HG03039 (cell line): ENCODE measurements around the gene FOXO6.

Experiments used
- ATAC-seq: cut with Tn5 transposase; IDR thresholded peaks from one replicate; pipeline ENCODE4 v1.9.1; 2021; ENCODE audit warnings: mild to moderate bottlenecking, moderate library complexity; ENCODE audit not compliant: unreplicated experiment

The FOXO6 gene

DNA sequence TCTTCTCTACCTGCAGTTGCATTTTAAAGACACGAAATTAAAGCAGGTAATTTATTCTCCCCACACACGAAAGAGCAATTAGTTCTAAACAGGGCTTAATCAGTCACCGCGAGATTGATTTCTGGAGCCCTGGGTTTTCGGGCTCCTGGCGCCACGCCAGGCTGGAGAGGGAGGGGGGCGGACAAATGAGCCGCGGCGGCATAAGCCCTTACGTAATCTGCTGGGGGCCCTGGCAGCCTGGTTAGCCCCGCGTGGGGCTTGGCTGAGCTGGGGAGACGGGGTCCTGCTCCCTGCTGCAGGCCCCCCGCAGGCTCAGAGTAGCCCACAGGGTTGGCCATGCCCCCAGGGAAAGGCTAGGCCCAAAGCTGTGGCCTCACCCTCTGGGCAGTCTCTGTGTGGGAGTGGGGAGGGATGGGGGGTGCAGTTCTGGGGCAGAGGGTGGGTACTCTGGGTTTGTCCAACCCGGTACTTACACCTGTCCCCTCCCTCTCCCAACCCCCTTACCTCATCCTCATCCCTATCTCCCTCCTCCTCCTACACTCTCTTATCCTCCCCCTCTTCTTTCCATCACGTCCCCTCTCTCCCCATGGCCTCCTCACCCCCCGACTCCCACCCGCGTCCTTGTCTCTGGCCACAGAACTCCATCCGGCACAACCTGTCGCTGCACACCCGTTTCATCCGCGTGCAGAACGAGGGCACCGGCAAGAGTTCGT lies 19.9 kb downstream of the FOXO6 start:
- ATAC-seq = no peak

DNA sequence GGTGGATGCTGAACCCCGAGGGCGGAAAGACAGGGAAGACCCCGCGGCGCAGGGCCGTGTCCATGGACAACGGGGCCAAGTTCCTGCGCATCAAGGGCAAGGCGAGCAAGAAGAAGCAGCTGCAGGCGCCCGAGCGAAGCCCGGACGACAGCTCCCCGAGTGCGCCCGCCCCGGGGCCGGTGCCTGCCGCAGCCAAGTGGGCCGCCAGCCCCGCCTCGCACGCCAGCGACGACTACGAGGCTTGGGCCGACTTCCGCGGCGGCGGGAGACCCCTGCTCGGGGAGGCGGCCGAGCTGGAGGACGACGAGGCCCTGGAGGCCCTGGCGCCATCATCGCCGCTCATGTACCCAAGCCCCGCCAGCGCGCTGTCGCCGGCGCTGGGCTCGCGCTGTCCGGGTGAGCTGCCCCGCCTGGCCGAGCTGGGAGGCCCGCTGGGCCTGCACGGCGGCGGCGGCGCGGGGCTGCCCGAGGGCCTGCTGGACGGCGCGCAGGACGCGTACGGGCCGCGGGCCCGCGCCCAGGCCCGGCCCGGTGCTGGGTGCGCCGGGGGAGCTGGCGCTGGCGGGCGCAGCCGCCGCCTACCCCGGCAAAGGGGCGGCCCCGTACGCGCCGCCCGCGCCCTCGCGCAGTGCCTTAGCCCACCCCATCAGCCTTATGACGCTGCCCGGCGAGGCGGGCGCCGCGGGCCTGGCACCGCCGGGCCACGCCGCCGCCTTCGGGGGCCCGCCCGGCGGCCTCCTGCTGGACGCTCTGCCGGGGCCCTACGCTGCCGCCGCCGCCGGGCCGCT lies 20.7 kb downstream of the FOXO6 start:
- no peak for ATAC-seq

DNA sequence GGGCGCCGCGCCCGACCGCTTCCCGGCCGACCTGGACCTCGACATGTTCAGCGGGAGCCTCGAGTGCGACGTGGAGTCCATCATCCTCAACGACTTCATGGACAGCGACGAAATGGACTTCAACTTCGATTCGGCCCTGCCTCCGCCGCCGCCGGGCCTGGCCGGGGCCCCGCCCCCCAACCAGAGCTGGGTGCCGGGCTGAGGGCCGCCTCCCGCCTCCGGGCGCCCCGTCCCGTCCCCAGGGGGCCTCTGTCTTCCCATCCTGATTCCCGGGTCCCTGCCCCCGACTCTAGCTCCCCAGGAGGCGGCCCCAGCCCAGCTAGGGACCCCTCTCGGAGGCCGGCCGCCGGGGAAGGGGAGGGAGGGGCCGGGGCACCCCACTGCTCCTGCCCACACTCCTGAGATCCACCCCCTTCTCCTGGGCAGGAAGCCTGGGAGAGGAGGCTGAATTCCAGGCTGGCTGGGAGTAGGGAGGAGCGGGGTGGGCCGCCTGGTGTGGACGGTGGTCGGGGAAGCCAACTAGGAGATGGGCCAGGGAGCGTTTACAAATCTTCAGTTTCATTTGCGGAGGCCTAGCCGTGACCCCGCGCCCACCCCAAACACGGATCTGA lies 21.4 kb downstream of the FOXO6 start:
- no peak for ATAC-seq

DNA sequence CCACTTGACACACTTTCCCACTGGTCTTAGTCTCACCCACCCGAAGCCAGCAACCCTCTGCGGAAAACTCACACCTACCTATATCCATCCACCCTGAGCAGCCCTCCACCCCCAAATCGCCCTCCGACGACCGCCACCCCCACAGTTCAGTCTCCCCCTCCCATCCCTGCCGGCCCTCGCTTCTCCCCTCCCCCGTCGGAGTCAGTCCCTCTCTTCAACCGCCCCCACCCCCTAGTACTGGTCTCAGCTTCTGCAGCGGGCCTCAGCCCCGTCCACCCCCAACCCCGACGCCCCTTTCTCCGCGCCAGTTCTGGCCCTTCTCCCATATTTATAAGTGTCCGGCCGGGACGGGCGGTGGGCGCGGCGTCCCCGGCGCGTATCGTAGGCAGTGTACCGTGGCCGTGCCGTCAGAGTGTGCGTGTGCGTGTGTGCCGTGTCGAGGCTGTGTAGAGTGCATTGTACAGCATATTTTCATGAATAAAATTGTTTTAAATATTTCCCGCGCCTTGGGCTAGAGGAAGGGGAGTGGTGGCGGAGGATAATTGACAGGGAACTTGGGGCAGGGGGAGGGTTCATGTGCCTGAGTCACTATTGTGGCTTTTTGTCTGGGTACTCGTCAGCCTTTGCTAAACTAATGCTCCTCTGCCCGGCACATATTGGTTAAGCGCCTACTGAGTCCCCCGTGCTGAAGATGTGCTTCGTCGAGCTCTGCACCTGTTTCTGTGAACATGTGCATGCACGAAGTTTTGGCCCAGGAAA lies 22.0 kb downstream of the FOXO6 start:
- ATAC-seq = no peak

DNA sequence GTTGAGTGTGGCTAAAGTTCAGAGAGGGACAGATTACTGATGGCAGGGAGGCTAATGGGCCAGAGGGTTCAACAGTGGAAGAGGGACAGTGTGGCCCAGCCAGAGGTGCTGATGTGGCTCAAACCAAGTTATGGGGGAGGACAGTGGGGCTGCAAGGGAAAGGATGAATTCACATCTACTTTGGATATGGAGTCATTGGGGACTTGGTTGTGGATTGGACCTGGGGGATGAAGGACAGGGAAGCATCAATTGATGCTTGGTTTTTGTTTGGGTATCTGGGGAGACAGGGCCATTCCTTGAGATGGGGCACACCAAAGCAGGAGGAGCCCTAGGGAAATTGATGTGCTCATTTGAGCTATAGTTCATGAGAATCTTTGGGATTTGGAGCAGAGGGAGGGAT lies 23.3 kb downstream of the FOXO6 start:
- ATAC-seq = no peak

DNA sequence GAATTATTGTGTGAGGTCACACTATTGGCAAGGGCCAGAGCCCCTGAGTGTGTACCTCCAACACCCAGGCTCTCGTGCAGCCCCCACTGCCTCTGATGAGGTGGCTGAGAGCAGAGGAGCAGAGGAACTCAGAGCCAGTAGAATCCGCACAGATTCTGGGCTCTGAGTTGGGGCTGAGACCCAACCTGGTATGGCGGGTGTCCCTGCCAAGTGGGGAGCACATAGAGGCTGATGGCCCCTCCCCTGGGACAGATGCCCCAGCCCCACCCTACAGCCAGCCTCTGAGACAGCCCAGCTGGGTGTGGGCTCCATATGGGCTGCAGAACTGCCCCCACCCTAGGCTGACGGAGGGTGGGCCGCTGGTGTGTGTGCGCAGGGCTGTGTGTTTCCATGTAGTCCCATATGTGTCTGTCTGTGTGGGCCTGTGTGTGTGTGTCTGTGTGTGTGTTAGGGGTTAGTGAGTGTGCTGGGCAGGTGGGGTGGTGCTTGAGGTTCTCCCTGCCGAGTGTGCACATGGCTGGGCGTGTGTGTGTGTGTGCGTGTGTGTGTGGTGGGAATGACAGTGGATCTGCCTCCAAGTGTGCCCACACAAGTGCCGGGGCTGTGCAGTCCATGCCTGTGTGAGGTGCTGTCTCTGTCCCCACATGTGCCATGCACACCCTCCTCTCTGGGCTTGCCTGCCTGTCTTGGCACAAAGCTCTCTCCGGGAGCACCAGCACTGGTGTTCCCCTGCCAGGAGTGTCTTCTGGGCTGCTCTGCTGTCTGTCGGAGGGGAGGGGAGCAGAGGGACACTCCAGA lies 24.4 kb downstream of the FOXO6 start:
- ATAC-seq = no peak

DNA sequence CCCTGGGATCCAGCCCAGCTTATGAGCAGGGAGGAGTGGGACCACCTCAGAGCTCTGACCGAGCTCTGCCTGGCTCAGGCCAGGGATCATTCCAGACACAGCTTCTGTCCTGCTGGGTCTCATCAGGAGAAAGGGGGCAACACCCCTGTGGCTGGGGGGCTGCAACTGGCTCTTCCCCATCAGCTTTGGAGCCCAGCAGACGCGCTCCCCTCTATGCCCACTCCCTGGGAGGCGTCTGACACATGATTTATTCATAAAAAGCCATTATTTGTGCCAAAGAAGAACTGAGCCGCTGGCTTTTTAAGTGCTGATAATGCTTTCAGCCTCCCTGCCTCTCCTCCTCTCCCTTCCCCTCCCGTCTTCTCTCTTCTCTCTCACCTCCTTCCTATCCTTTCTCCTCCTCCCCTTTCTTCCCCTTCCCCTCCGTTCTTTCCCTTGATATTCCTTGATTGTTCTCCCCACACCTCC lies 25.0 kb downstream of the FOXO6 start:
- no peak for ATAC-seq

DNA sequence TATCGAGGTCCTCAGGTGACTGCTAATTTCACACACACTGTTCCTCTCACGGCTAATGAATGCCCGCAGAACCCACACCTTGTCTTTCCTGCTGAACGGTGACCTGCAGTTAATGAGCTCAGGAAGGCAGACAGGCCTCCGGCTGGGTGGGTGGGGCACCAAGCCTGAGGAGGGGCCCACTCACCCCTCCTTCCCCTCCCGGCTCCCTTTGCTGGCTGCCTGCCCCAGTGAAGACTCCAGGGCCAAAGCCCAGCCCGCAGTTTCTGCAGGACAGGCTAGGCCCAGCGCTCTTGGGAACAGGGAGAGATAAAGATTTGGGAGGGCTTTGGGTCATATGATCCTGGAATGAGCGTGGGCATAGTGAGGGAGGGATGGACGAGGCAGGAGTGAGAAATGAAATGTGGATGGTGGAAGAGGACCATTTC lies 26.4 kb downstream of the FOXO6 start:
- ATAC-seq = no peak

DNA sequence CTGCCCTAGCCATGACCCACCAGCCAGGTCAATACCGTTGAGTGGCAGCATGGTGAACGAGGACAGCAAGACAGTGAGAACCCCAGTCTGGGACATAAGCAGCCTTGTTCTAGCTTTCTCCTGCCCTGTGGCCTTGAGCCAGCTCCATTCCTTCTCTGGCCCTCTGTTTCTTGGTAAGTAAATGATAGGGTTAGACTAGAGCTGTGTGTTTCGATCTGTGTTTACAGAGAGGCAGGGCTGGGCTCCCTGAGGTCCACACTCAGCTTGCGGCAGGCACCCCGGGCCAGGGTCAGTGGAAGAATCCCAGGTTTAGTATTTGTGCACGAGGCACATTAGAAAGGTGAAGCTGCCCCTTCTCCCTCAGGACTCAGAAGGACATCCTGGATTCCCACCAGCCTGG lies 27.3 kb downstream of the FOXO6 start:
- no peak for ATAC-seq

DNA sequence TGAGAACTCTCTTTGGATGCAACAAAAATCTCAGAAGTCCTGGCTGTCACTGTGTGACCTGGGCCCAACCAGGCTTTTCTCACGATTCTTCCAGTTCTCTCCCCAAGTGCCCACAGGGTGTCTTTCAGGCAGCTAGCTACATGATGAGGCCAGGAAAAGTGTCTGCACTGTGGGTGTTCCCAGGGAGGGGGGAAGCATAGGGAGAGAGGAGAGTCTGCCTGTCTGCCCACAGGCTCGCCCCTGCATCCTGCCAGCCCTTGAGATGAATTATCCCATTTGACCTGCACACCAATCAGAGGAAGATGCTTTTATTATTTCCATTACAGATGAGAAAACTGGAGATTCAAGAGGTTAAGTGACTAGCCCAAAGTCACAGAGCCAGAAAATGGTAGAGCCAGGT lies 27.8 kb downstream of the FOXO6 start:
- ATAC-seq = no peak

DNA sequence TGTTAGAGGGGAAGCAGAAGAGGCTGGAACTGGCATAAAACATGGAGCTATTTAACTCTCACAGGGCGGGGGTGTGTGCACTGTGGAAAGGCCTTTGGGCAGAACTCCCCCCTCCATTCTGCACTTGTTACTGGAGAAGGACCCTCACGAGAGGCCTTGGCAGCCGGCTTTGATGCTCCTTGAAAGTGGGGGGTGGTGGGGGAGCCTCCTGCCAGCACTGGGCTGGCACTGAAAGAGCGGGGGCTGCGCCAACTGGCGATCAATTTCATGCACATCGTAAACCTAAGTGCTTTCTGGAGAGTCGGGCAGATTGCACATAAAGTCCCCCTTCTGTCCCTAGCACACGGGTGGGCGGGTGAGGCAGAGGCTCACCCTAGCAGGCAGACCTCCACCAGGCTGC lies 28.9 kb downstream of the FOXO6 start:
- no peak for ATAC-seq

DNA sequence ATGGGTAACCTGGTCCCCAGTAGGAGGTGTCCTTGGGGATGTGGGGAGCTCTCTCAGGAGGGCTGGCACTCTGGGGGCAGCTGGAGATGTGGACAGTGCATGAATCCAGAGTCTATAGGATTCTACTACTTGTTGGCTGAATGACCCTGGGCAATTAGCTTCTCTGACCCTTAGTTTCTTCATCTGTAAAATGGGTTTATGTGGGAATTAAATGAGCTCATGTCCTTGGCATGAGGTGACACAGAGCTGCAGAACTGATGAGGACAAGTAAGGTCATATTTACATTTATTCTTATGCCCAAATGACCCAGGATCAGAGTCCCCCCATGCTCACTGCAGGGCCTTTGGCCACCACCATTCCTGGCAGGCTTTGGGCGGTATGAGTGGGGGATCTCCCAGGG lies 29.3 kb downstream of the FOXO6 start:
- no peak for ATAC-seq

DNA sequence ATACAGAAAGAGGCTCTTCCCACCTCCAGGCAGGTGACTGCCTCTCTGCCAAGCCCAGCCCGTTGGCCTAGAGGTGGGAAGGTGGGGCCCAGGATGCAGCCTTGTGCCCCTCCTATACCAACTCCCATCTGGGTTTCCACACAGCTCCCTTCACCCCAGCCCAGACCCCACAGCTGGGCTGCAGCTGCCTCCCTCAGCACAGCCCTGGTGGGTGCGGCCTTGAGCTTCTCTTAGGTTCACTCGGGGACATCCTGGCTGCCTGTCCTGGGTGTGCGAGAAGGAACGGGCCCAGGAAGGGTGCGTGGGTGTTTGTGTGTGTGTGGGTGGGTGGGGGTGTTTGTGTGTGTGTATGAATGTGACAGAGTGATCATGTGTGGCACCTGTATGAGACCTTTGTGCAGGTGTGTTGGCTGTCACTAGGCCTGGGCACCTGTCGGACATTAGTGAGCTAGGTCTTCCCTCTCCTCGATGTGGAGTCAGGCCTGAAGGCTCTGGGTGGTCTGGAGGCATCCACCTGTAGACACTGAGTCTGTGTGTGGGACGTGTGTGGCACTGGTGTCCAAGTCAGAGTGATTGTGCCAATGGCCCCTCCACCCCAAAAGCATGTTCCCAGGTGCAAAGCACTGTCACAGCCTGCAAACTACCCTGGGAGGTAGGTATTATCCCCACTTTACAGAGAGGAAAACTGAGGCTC lies 30.7 kb downstream of the FOXO6 start:
- ATAC-seq = no peak

DNA sequence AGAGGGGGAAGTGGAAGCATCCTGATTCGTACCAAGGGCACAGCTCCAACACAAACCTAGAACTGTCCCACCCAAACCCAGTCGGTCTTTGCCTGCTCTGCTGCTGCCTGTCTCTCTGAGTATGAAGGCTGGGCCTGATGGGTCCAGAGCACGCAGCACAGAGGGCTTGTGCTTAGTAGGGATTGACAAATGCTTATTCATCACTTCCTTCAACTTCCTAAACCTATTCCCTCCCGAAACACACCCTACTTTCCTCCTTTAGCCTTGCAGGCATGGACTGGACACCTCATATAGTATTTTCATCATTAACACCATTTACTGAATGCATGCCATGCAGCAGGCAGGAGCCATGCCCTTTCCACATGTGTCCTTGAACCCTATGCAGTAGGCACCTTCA lies 31.3 kb downstream of the FOXO6 start:
- ATAC-seq = no peak

DNA sequence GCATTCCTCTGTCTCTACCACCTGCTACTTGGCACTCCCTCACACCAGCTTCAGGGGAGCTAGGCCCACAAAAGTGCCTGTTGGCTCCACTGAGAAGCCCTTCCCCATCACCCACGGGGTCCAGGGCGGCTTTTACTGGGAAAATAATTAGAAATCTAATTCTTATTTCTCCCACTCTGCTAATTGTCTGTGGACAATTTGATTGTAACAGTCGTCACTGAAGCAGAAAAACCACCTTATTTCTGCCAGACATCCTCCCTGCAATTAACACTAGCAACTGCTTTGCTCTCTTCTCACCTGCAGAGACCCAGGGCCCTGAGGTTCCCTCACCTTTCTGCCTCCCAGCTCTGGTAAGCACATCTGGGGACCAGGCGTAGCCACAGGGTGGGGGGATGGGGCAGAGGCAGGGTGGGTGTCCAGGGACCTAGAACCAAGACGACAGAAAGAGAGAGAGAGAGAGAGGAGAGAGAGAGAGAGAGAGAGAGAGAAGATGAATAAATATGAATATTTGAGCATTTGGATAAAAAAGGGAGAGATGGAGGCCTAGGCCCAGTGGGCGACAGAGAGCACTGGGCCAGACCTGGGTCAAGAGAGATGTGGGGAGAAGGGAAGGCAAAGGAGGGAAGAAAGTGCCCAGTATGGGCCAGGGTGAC lies 32.6 kb downstream of the FOXO6 start:
- no peak for ATAC-seq

DNA sequence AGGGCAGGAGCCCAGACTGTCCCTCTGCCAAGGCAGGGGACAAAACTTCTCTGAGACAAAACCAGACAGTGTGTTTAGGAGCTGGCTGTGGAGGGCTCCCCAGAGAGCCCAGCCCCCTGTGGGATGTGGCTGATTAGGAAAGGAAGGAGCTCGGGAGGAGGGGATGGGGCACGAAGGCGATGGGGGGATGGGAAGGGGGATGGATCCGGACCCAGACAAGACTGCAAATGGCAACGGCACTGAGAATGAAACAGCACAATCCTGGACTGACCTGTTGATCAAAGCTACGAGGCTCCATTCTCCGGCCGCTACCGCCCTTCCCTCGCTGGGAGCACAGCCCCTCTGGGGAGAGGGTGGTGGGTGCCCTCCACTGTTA lies 33.1 kb downstream of the FOXO6 start:
- ATAC-seq = no peak

DNA sequence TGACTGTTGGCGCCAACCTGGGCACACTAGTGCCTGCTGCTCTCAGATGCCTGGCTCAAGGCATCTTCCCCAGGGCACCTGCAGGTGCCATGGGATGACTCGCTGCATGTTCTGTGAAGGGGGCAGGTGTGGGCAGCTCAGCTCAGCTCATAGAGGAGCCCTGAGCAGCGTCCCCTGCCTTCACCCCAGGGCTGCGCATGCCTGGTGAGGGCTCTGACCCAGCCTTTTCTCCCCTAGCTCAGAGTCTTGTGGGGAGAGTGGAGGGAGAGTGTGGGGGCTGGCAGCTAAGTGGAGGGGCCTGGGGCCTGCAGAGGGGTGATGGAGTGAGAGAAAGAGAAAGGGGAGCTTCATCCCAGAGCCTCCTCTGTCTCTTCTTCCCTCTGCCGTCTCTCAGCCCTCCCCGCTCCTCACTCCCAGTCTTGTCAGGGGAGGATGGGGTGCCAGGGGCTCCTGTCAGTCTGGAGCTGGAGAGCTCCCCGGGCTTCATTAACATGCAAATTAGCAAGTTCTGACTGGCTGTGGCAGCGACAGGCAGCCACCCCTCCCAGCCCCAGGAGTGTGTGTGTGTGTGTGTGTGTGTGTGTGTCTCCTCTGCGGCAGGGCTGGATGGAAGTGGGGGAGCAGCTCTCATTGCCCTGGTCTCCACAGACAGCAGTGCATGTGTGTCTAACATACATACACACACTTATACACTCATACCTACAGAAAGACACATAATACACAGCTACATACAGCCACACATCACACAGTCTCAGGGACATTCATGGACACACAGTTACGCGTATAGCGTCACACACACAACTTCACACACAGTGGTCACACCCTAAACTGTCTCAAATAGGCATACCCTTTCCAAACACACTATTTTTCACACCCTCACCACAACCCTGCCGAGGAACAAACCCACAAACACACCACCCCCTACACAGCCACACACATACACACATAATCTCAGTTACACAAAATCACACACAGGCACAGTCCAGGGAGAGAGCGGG lies 34.0 kb downstream of the FOXO6 start:
- ATAC-seq = no peak

DNA sequence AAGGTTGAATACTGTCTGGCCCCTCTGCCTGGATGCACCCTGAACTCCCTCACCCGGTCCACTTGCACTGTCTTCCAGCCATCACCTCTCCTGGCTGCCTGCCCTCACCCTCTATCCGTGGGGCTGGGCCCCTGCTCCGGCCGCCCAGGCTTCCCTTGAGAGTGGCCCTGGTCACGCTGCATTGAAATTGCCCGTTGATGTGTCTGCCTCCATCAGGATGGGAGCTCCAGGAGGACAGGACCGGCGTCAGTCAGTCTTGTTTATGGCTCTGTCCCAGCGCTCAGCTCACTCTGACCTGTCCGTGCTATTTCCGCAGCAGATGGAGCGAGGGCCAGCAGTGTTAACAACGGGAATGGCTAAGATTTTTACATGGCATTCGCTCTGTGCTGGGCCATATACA lies 34.9 kb downstream of the FOXO6 start:
- ATAC-seq = no peak
